Measurements from ENCODE around the gene ZBTB26. TPM values are rescaled to one million over a fixed set of nuclear protein-coding genes. Genes with fewer than 3 reads are reported as not detected.

The ZBTB26 gene
- total RNA-seq, 1 experiment from 2014 or later, result 6.7 TPM

DNA sequence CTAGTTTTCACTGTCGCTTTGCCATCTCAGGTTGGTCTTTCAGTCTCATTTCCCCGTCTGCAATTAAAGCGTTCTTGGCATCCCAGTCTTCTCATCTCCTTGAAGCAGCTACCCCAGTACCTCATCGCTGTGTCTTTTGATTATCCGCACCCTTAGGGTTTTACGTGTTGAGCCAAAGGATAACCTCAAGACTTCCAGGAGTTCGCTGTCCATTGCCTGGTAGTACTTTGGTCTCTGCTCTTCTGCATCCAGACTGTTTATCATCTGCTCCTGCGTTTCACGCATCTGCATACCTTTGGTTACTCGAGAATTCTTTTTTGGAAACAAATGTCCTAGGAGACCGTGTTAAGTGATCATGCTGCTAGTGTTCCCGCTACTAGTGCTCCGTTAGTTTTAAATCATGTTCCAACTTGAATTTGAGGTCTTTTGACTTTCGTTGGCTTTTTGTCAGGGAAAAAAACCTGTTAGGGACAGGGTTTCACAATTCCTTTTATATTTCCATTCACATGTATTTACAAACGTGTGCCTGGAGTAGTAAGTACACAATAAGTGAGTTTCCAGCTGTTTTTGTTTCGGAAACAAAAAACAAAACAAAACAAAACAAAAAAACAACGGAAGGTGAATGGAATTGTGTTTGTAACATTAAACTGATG lies 10.4 kb upstream of the ZBTB26 start:
- BruUV-seq (replicated peaks), result TSS peak; percentile 64
- Mint-ChIP-seq H3K4me3 (ENCODE audit: low read depth, unreplicated experiment) (peak overlapping the region; percentile 83), H3K27me3 (ENCODE audit: unreplicated experiment) (no peaks in the 10 kb centered on the region), H3K4me1 (ENCODE audit: low read depth, unreplicated experiment) (peaks cover 21% of the 10 kb centered on the region), H3K9me3 (ENCODE audit: low read depth, unreplicated experiment) (no peaks in the 10 kb centered on the region), H3K27ac (ENCODE audit: unreplicated experiment) (peak overlapping the region; percentile 86), H3K36me3 (ENCODE audit: insufficient read depth, unreplicated experiment) (peaks cover 35% of the 10 kb centered on the region)
- intact Hi-C loops (cut with micrococcal nuclease; ENCODE audit: unreplicated experiment), result no loop called here
- CTCF ChIA-PET, result interaction anchor here (1.3 kb wide), 1 partner anchor 12 kb away, joined by 3 read pairs; no protein-coding TSS in a partner anchor
- TF ChIP-seq, protein P1, sequence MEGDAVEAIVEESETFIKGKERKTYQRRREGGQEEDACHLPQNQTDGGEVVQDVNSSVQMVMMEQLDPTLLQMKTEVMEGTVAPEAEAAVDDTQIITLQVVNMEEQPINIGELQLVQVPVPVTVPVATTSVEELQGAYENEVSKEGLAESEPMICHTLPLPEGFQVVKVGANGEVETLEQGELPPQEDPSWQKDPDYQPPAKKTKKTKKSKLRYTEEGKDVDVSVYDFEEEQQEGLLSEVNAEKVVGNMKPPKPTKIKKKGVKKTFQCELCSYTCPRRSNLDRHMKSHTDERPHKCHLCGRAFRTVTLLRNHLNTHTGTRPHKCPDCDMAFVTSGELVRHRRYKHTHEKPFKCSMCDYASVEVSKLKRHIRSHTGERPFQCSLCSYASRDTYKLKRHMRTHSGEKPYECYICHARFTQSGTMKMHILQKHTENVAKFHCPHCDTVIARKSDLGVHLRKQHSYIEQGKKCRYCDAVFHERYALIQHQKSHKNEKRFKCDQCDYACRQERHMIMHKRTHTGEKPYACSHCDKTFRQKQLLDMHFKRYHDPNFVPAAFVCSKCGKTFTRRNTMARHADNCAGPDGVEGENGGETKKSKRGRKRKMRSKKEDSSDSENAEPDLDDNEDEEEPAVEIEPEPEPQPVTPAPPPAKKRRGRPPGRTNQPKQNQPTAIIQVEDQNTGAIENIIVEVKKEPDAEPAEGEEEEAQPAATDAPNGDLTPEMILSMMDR (IDR thresholded peaks at IDR 0.05; ENCODE audit: unreplicated experiment), result no peak
- DNase-seq, result no peak

DNA sequence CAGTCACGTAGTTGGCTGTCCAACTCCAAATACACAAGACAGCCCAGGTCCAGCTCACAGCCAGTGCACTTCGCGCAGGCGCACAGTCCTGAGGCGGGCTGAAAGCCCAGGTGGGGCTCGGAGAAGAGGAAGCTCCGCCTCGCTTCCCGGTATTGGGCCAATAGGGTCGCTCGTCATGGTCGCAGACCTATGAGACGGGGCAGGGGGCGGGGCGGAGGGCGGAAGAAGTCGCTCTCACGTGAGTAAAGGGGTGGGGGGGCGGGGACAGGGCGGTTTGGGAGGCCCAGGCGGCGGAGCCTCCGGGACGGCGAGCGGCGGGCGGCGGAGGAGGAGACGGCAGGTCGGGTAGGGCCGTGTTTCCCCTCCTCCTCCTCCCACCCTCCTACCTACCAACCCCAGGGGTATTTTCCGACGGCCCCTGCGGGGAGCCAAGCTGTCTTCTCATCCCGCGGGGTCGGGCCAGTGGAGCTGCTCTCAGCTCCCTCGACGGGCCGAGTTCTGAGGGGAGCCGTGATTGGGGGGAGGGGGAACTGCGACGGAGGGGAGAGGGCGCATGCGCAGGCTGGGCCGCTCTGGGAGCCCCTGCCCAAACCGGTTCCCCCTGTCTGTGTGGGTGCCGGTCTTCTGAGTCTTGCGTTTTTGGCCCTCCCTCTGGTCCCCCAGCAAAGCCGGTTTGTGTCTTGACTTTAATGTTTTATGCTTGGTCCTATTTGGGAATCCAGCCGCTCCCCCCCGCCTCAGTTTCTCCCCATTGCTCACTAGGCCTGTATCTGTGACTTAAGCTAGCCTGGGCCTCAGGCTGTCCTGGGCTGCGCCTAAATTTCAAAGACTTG lies 9.7 kb upstream of the ZBTB26 start, which contains the start of gene RABGAP1:
TSS of gene RABGAP1 (plus strand) at position 272 of the 833 bp plus-strand sequence. CDS start 16,040 bp downstream, outside the sequence.
- peak; percentile 95 for DNase-seq
- TF ChIP-seq, protein P1 (IDR thresholded peaks at IDR 0.05; ENCODE audit: unreplicated experiment), result no peak
- CTCF ChIA-PET, result interaction anchor here (0.8 to 1.3 kb wide), 3 partner anchors 10 to 40 kb away, joined by 3 to 7 read pairs (median 3); partner anchors contain the start of gene ZBTB26
- intact Hi-C loops (cut with micrococcal nuclease; ENCODE audit: unreplicated experiment), result no loop called here
- H3K36me3 Mint-ChIP-seq (ENCODE audit: insufficient read depth, unreplicated experiment), result peaks cover 35% of the 10 kb centered on the region
- BruUV-seq (replicated peaks), result no TSS peak
- no peaks in the 10 kb centered on the region for H3K9me3 Mint-ChIP-seq (ENCODE audit: low read depth, unreplicated experiment)
- peaks cover 19% of the 10 kb centered on the region for H3K4me1 Mint-ChIP-seq (ENCODE audit: low read depth, unreplicated experiment)
- no peaks in the 10 kb centered on the region for H3K27me3 Mint-ChIP-seq (ENCODE audit: unreplicated experiment)
- peak within 1 kb of the TSS; percentile 86 for H3K27ac Mint-ChIP-seq (ENCODE audit: unreplicated experiment)
- peak within 1 kb of the TSS; percentile 83 for H3K4me3 Mint-ChIP-seq (ENCODE audit: low read depth, unreplicated experiment)

DNA sequence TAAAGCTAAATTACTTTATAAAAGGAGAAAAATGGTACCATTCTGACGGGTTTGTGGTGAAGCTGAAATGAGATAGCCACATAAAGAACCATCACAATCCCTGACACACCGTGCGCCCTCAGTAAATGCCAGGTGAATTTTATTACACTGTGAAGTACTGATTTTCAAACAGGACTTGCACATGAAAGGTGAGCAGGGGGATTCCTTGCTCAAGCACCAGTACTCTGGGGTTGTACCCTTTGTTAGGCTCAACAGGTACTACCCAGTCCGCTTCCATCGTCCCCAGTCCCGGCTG lies 9.1 kb upstream of the ZBTB26 start:
- BruUV-seq (replicated peaks), result no TSS peak
- H3K4me1 Mint-ChIP-seq (ENCODE audit: low read depth, unreplicated experiment), result peaks cover 13% of the 10 kb centered on the region
- H3K27ac Mint-ChIP-seq (ENCODE audit: unreplicated experiment), result peak overlapping the region; percentile 86
- intact Hi-C loops (cut with micrococcal nuclease; ENCODE audit: unreplicated experiment), result no loop called here
- H3K9me3 Mint-ChIP-seq (ENCODE audit: low read depth, unreplicated experiment), result no peaks in the 10 kb centered on the region
- CTCF ChIA-PET, result interaction anchor here (0.8 to 1.3 kb wide), 3 partner anchors 9 to 40 kb away, joined by 3 to 7 read pairs (median 3); partner anchors contain the start of gene ZBTB26
- TF ChIP-seq, protein P1 (IDR thresholded peaks at IDR 0.05; ENCODE audit: unreplicated experiment), result no peak
- DNase-seq, result no peak
- H3K36me3 Mint-ChIP-seq (ENCODE audit: insufficient read depth, unreplicated experiment), result peaks cover 35% of the 10 kb centered on the region
- no peaks in the 10 kb centered on the region for H3K27me3 Mint-ChIP-seq (ENCODE audit: unreplicated experiment)
- H3K4me3 Mint-ChIP-seq (ENCODE audit: low read depth, unreplicated experiment), result peak overlapping the region; percentile 83

DNA sequence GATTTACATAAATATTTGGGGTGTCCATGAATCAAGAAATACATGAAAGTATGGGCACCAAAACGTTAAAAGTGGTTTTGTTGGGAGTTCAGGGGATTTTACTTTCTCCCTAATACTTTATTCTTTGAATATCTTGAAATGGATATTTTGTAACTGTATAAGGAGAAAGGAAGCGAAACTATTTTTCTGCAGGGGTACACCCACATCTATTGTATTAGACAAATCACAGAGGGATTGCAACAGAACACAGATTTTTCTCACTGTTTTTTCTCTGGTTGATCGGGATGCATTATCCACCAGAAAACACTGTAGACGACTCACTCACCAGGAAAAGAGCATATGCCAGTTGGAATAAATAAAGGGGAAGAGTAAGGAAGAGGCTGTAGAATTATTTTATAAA lies 8.3 kb upstream of the ZBTB26 start:
- peaks cover 31% of the 10 kb centered on the region for H3K36me3 Mint-ChIP-seq (ENCODE audit: insufficient read depth, unreplicated experiment)
- H3K27ac Mint-ChIP-seq (ENCODE audit: unreplicated experiment), result no peak overlapping the region
- peaks cover 8% of the 10 kb centered on the region for H3K4me1 Mint-ChIP-seq (ENCODE audit: low read depth, unreplicated experiment)
- BruUV-seq (replicated peaks), result no TSS peak
- DNase-seq, result no peak
- TF ChIP-seq, protein P1 (IDR thresholded peaks at IDR 0.05; ENCODE audit: unreplicated experiment), result no peak
- no peaks in the 10 kb centered on the region for H3K9me3 Mint-ChIP-seq (ENCODE audit: low read depth, unreplicated experiment)
- intact Hi-C loops (cut with micrococcal nuclease; ENCODE audit: unreplicated experiment), result no loop called here
- CTCF ChIA-PET, result no interaction called here
- H3K4me3 Mint-ChIP-seq (ENCODE audit: low read depth, unreplicated experiment), result no peak overlapping the region
- H3K27me3 Mint-ChIP-seq (ENCODE audit: unreplicated experiment), result no peaks in the 10 kb centered on the region
